ENCODE data around the gene MBD3.

MBD3 gene

DNA sequence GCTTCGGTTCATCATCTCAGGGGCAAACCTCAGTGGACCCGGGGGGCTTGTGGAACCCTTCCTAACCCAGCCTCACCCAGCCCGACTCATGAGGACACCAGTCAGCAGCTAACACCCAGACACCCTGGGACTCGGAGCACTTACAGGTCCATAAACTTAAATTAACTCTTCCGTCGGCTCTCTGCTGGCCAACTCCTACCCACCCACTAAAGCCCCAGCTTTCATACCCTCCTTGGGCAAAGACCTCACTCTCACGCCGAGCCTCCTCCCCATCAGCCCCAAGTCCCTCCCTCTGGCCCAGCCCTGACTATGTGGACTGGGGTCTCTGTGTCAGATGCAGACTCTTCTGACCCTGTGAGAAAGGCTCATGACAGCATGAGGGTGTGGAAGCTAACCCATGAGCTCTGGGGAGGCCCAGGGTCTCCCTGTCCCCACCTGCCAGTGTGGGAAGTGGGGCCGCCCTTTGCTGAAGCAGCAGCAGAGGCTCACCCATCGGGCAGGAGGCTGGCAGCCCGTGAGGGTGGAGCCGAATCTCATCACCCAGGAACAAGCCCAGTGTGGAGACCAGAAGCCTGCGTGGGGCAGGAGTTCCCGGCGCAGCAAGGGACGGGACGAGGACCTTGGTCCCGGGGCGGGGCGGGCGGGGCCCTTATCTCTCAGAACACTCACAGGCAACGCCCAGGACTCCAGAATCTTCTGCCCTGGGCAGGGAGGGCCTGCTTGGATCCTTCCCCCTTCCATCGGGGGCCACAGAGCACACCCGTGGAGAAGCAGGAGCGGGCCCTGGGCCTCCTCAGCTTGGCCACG, 40.0 kb upstream of the MBD3 start:
- TF ChIP-seq, protein P1, sequence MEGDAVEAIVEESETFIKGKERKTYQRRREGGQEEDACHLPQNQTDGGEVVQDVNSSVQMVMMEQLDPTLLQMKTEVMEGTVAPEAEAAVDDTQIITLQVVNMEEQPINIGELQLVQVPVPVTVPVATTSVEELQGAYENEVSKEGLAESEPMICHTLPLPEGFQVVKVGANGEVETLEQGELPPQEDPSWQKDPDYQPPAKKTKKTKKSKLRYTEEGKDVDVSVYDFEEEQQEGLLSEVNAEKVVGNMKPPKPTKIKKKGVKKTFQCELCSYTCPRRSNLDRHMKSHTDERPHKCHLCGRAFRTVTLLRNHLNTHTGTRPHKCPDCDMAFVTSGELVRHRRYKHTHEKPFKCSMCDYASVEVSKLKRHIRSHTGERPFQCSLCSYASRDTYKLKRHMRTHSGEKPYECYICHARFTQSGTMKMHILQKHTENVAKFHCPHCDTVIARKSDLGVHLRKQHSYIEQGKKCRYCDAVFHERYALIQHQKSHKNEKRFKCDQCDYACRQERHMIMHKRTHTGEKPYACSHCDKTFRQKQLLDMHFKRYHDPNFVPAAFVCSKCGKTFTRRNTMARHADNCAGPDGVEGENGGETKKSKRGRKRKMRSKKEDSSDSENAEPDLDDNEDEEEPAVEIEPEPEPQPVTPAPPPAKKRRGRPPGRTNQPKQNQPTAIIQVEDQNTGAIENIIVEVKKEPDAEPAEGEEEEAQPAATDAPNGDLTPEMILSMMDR (IDR thresholded peaks at IDR 0.05; ENCODE audit: low read depth, low read length) = no peak
- no peak overlapping the region for H3K4me3 ChIP-seq (ENCODE audit: low read depth, low read length)

DNA sequence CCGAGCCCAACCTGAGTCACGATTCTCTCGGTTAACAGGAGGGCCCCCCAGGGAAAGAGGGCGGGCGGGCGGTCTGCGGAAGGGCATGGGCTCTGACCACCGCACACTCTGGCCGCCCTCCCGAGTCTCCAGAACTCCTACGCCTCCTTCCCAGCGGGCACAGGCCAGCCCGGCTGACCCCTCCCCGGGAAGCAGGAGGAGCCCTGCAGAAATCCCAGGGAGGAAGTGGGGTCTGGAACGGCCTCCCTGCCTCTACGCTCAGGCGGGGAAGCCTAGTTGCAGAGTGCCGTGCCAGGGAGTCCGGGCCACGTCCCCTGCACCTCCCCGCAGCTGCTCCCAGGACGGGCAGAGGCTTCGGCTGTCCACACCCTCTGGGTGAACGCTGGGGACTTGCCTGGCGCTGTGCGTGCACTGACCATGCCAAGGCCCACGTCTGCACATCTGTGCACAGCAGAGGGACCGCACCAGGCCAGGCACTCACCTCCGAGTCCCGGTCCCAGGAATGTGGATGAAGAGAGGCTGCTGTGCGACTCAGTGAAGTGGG, 39.0 kb upstream of the MBD3 start:
- TF ChIP-seq, protein P1 (IDR thresholded peaks at IDR 0.05; ENCODE audit: low read depth, low read length) = no peak
- no peak overlapping the region for H3K4me3 ChIP-seq (ENCODE audit: low read depth, low read length)

DNA sequence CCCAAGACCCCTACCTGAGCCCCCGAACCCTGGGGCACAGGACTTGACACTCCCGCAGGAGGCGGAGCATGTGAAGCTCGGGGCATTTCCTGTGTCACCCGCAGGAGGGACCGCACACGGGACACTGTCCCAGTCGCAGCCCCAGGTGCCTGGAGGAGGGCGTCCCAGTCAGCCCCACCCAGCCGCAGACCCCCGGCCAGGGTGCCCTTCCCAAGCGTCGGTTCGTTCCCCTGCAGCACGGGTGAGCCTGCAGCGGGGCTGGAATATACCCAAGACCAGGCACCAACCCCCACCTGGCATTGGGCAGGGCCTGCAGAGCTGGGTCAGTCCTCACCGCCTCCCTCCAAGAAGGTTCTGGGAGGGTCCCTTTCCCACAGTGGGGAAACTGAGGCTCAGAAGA, 38.1 kb upstream of the MBD3 start:
- TF ChIP-seq, protein P1 (IDR thresholded peaks at IDR 0.05; ENCODE audit: low read depth, low read length) = no peak
- no peak overlapping the region for H3K4me3 ChIP-seq (ENCODE audit: low read depth, low read length)

- TF ChIP-seq, protein P1 (IDR thresholded peaks at IDR 0.05; ENCODE audit: low read depth, low read length) = no peak
- no peak overlapping the region for H3K4me3 ChIP-seq (ENCODE audit: low read depth, low read length)
Observed at GRCh38 chr19:1630012-1630411, 37.3 kb upstream of the MBD3 start.

GRCh38 chr19:1629256-1629808, 36.7 kb upstream of the MBD3 start:
- H3K4me3 ChIP-seq (ENCODE audit: low read depth, low read length) = no peak overlapping the region
- TF ChIP-seq, protein P1 (IDR thresholded peaks at IDR 0.05; ENCODE audit: low read depth, low read length) = no peak

DNA sequence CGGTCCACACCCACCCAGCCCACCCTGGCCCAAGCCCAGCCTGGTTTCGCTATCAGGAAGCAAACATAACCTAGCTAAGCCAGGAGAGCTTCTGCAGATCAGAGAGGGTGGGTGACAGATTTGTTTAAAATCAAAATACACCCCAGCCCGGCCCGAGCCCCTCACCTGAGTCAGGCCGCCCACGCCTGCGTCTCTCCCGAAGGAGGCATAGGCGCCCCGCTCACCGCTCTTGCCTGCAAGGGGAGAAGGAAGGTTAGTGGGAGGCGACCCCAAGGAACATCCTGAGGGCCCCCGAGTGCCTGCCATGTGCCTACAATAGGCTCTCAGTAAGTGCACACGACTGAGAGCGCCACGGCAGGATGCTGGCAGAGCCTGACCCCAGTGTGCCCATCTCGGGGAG, 34.5 kb upstream of the MBD3 start:
- no peak overlapping the region for H3K4me3 ChIP-seq (ENCODE audit: low read depth, low read length)
- TF ChIP-seq, protein P1 (IDR thresholded peaks at IDR 0.05; ENCODE audit: low read depth, low read length) = no peak

DNA sequence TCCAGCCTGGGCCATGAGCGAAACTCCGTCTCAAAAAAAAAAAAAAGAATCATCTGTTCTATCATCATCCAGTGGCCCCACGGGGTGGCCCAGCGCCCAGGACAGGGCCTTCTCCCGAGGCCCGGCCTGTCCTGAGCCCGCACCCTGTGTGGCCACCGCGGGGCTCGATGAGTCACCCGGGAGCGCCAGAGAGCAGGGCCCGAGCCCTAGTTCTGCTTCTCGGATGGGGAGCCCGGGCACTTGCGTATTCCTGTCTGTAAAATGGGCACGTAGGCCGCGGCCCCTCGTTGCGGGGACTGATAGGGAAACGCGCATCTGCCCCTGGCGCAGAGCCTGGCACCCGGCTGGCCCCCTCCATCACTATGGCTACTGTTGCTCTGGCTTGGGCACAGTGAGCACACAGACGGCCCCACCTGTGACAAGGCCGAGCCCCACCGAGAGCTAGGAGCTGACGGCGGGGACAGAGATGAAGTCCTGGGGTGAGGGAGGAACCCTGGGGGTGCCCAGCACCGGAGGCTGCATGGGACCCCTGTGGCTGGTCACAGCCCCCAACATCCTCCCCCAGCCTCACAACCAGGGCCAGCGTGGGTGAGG, 33.8 kb upstream of the MBD3 start:
- TF ChIP-seq, protein P1 (IDR thresholded peaks at IDR 0.05; ENCODE audit: low read depth, low read length) = no peak
- H3K4me3 ChIP-seq (ENCODE audit: low read depth, low read length) = no peak overlapping the region
